Ectodermal cell (in vitro differentiated cells): ENCODE measurements around the gene LARP4.
"Not testable (repeated sequence)": the region's sequence is repeated elsewhere in the genome, so short reads cannot be mapped to it uniquely, and the experiment has no call there.

ENCODE experiments used
- H3K27ac ChIP-seq: 2 replicates; pipeline ENCODE4 v1.7.0; 2013; ENCODE audit warnings: mild to moderate bottlenecking, low read depth, low read length; ENCODE audit not compliant: insufficient read depth, poor library complexity, severe bottlenecking
- H3K27me3 ChIP-seq: 2 replicates; pipeline ENCODE4 v1.7.0; 2013; ENCODE audit warnings: mild to moderate bottlenecking, low read length; ENCODE audit not compliant: insufficient read depth, control insufficient read depth, poor library complexity, severe bottlenecking
- H3K36me3 ChIP-seq: one replicate; pipeline ENCODE4 v1.7.0; 2013; ENCODE audit warnings: low read length; ENCODE audit not compliant: control insufficient read depth, insufficient read depth
- H3K4me1 ChIP-seq: one replicate; pipeline ENCODE4 v1.7.0; 2013; ENCODE audit warnings: low read length; ENCODE audit not compliant: control insufficient read depth, insufficient read depth
- H3K4me3 ChIP-seq: 2 replicates; pipeline ENCODE4 v1.7.0; 2013; ENCODE audit warnings: low read depth, low read length, control low read depth; ENCODE audit not compliant: insufficient read depth
- H3K9me3 ChIP-seq: 2 replicates; pipeline ENCODE4 v1.7.0; 2013; ENCODE audit warnings: mild to moderate bottlenecking, low read length, moderate library complexity; ENCODE audit not compliant: control insufficient read depth
- WGBS, 2 experiments: methylation state at CpG; one replicate each; pipeline ENCODE4 v1.1.7; 2013; ENCODE audit warnings: missing lambda C conversion rate in 2 of 2; 5-methylcytosine and 5-hydroxymethylcytosine counted together

Gene LARP4

GRCh38 chr12:50423342-50423741 is 22.7 kb downstream of the LARP4 start:
- not testable (repeated sequence) for H3K27me3 ChIP-seq, H3K9me3 ChIP-seq, H3K4me1 ChIP-seq, H3K36me3 ChIP-seq, H3K27ac ChIP-seq, H3K4me3 ChIP-seq
- 91 to 98% methylated on average over 10 of the region's 10 CpGs for WGBS, 2 experiments

GRCh38 chr12:50425589-50426258 is 25.0 kb downstream of the LARP4 start:
- 59 to 65% methylated on average over 5 to 6 of the region's 6 CpGs for WGBS, 2 experiments
- no peak overlapping the region for H3K4me3 ChIP-seq

GRCh38 chr12:50431656-50432055 is 31.0 kb downstream of the LARP4 start:
- H3K9me3 ChIP-seq, H3K4me3 ChIP-seq, H3K27ac ChIP-seq, H3K4me1 ChIP-seq, H3K27me3 ChIP-seq: not testable (repeated sequence)
- peaks cover 41% of the 10 kb centered on the region for H3K36me3 ChIP-seq
- WGBS, 2 experiments: 83 to 86% methylated on average over 8 of the region's 8 CpGs

More at GRCh38 chr12:50425589-50426258, 25.0 kb downstream of the LARP4 start:
- no peak overlapping the region for H3K27ac ChIP-seq
- H3K4me1 ChIP-seq: no peaks in the 10 kb centered on the region
- H3K36me3 ChIP-seq: peaks cover 9% of the 10 kb centered on the region
- H3K9me3 ChIP-seq: no peaks in the 10 kb centered on the region
- H3K27me3 ChIP-seq: no peaks in the 10 kb centered on the region

GRCh38 chr12:50440288-50440687 is 39.6 kb downstream of the LARP4 start:
- H3K27ac ChIP-seq: no peak overlapping the region
- H3K36me3 ChIP-seq: peaks cover 56% of the 10 kb centered on the region

GRCh38 chr12:50441763-50442162 is 41.1 kb downstream of the LARP4 start:
- 90 to 93% methylated on average over 7 of the region's 7 CpGs for WGBS, 2 experiments
- Histone ChIP-seq H3K4me1 (no peaks in the 10 kb centered on the region), H3K36me3 (peaks cover 45% of the 10 kb centered on the region), H3K9me3 (no peaks in the 10 kb centered on the region), H3K27ac (no peak overlapping the region), H3K4me3 (no peak overlapping the region), H3K27me3 (no peaks in the 10 kb centered on the region)

More at GRCh38 chr12:50440288-50440687, 39.6 kb downstream of the LARP4 start:
- Histone ChIP-seq H3K4me3 (no peak overlapping the region), H3K9me3 (no peaks in the 10 kb centered on the region), H3K4me1 (no peaks in the 10 kb centered on the region), H3K27me3 (no peaks in the 10 kb centered on the region)

- WGBS, 2 experiments: 98% methylated on average over 1 to 2 of the region's 3 CpGs
- Histone ChIP-seq H3K4me1 (no peaks in the 10 kb centered on the region), H3K27me3 (no peaks in the 10 kb centered on the region), H3K27ac (no peak overlapping the region), H3K36me3 (peaks cover 40% of the 10 kb centered on the region), H3K9me3 (no peaks in the 10 kb centered on the region), H3K4me3 (no peak overlapping the region)
Measured at GRCh38 chr12:50442178-50442908, 41.7 kb downstream of the LARP4 start.

DNA sequence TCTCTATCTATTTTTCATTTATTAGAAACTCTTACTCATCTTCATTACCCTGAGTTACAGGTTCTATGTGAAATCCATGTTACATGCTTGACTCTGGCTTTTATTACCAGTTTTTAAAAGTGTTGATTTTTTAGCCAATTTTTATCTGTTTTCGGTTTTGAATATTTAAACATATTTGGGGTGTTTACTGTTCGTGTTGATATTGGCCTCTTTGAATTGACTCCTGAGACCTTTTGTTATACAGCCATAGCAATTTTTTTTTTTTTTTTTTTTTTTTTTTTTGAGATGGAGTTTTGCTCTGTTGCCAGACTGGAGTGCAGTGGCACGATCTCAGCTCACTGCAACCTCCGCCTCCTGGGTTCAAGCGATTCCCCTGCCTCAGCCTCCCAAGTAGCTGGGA is 49.0 kb downstream of the LARP4 start:
- H3K4me3 ChIP-seq, H3K36me3 ChIP-seq, H3K27me3 ChIP-seq, H3K4me1 ChIP-seq, H3K27ac ChIP-seq, H3K9me3 ChIP-seq: not testable (repeated sequence)
- 80% methylated on average over 5 of the region's 5 CpGs for WGBS, 2 experiments

DNA sequence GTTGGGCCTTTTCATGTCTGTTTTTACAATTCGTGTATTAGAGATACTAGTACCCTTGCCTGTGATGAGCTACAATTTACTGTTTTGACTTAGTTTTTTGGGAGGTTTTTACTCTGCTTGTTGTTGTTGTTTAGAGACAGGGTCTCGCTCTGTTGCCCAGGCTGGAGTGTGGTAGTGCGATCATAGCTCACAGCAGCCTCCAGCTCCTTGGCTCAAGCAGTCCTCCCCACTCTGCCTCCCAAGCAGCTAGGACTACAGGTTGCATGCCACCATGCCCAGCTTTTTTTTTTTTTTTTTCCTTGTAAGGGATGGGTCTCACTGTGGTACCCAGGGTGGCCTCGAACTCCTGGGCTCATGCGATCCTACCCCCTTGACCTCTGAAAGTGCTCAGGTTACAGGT is 52.1 kb downstream of the LARP4 start:
- no peaks in the 10 kb centered on the region for H3K27me3 ChIP-seq
- H3K9me3 ChIP-seq: no peaks in the 10 kb centered on the region
- 95 to 96% methylated on average over 5 of the region's 5 CpGs for WGBS, 2 experiments
- no peaks in the 10 kb centered on the region for H3K4me1 ChIP-seq
- H3K4me3 ChIP-seq: no peak overlapping the region
- no peak overlapping the region for H3K27ac ChIP-seq
- peaks cover 7% of the 10 kb centered on the region for H3K36me3 ChIP-seq

DNA sequence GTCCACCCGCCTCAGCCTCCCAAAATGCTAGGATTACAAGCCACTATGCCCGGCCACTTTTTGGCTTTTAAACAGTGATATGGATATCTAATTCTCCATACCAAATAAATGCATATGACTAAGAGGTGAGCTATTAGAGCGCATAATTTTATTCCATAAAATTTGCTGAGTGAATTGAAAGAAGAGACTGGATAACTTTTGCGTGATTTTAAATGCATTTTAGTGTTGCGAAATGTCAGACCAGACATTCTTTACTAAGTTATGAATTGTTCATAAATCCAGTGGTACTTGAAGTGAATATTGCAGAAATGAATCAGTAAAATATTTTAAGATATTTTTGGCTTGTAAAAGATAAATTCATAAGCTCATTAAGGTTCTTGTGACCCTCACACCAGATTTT is 53.2 kb downstream of the LARP4 start:
- Histone ChIP-seq H3K36me3 (peaks cover 7% of the 10 kb centered on the region), H3K9me3 (no peaks in the 10 kb centered on the region), H3K27me3 (no peaks in the 10 kb centered on the region), H3K4me3 (no peak overlapping the region), H3K27ac (no peak overlapping the region), H3K4me1 (no peaks in the 10 kb centered on the region)
- WGBS, 2 experiments: 94 to 98% methylated on average over 5 of the region's 5 CpGs

- peaks cover 12% of the 10 kb centered on the region for H3K36me3 ChIP-seq
- no peaks in the 10 kb centered on the region for H3K4me1 ChIP-seq
- no peaks in the 10 kb centered on the region for H3K27me3 ChIP-seq
- H3K9me3 ChIP-seq: no peaks in the 10 kb centered on the region
- H3K4me3 ChIP-seq: no peak overlapping the region
- H3K27ac ChIP-seq: no peak overlapping the region
Measured at GRCh38 chr12:50458606-50459005, 57.9 kb downstream of the LARP4 start.
